Adrenal gland (tissue), 12 donors: ENCODE measurements around the gene DSTN. TPM values are rescaled to one million over a fixed set of nuclear protein-coding genes. Genes with fewer than 3 reads are reported as not detected.

Experiments used
- DNase-seq, 7 donors: peaks; one replicate each; pipeline ENCODE4 v3.0.0-alpha.2; 2019 to 2020
- H3K27ac ChIP-seq, 5 donors: fragments of 200-600 bp; sonication (generic) in 4 of 5; 1 replicate in 3 of 5; 2 replicates in 2 of 5; pipeline versions ENCODE4 v1.5.1 to v1.8.0; 2016 to 2020; ENCODE audit warnings: mild to moderate bottlenecking in 1 of 5
- H3K27me3 ChIP-seq: fragments of 200-600 bp; 2 replicates; pipeline ENCODE4 v1.8.0; 2021
- H3K36me3 ChIP-seq, 2 donors: fragments of 200-600 bp; replicated peaks in 1 of 2; 1 replicate in 1 of 2; 2 replicates in 1 of 2; pipeline versions ENCODE4 v1.5.1 to v1.8.0; 2018 to 2022
- H3K4me1 ChIP-seq, 2 donors: fragments of 200-600 bp; replicated peaks in 1 of 2; 1 replicate in 1 of 2; 2 replicates in 1 of 2; pipeline versions ENCODE4 v1.5.1 to v1.8.0; 2018 to 2021
- H3K4me3 ChIP-seq, 4 donors: fragments of 200-600 bp; sonication (generic) in 3 of 4; one replicate each; pipeline ENCODE4 v1.5.1; 2016 to 2018
- H3K9me3 ChIP-seq, 3 donors: fragments of 200-600 bp; sonication (generic) in 1 of 3; replicated peaks in 1 of 3; 1 replicate in 2 of 3; 2 replicates in 1 of 3; pipeline versions ENCODE4 v1.5.1 to v1.8.0; 2016 to 2021
- POLR2A ChIP-seq, 2 donors: fragments of 450-650 bp; IDR thresholded peaks; one replicate each; pipeline ENCODE4 v1.6.1; 2017; ENCODE audit warnings: antibody characterized with exemption in 2 of 2, mild to moderate bottlenecking in 2 of 2, moderate library complexity in 1 of 2
- WGBS, 4 donors: extraction: QIAGEN DNeasy Blood & Tissue Kit in 2 of 4; methylation state at CpG; one replicate each; pipeline versions ENCODE4 v1.1.5 to v1.1.7; 2013 to 2017; 5-methylcytosine and 5-hydroxymethylcytosine counted together
- intact Hi-C, 2 donors: fragments of 100-400 bp; cut with DNase I; formaldehyde crosslinking; loops; one replicate each; pipeline versions ENCODE4 v1.14.1 to v1.15.0; 2022 to 2023
- polyA plus RNA-seq, 3 donors: library from polyadenylated mRNA; stranded (reverse); fragments of 200-250 nt in 2 of 3; fragments of 350-450 nt in 1 of 3; fragmentation: Illumina TruSeq in 1 of 3; extraction: RNeasy Lipid Tissue Mini Kit (QIAGEN cat#74804) in 1 of 3; gene quantifications; one replicate each; pipeline ENCODE4 v1.2.3, GENCODE V29; 2013 to 2014
- total RNA-seq, 9 donors: library from RNA; depleted of rRNA in 4 of 9; stranded (reverse); fragments of >200 nt in 4 of 9; fragments of 120-200 nt in 1 of 9; fragmentation: NEBNext Ultra II Directional in 1 of 9; extraction: Animal tissue kit (Norgen Biotek cat#: 25700) in 1 of 9; gene quantifications; one replicate each; pipeline versions ENCODE4 v1.1.0 to v1.2.4, GENCODE V29; 2013 to 2023
- TF ChIP-seq, protein P1 (sequence below), 6 experiments: fragments of 450-650 bp in 4 of 6; fragments of 200-600 bp in 2 of 6; sonication (generic) in 1 of 6; IDR thresholded peaks; 1 replicate in 5 of 6; 2 replicates in 1 of 6; pipeline versions ENCODE4 v1.5.1 to v1.8.0; 2016 to 2021; ENCODE audit warnings: antibody characterized with exemption in 6 of 6, mild to moderate bottlenecking in 2 of 6, moderate library complexity in 1 of 6
- donor health status: healthy with polysubstance abuse.
- donor health status: Bipolar disorder and iron deficiency.
- donor health status: DM: yes; HTN: yes; CAD: no.
- donor health status: DM: no; HTN: no; CAD: no.
- donor health status: DM: no; HTN: no; CAD: no.
- donor health status: DM: yes; HTN: yes; CAD: no.

Gene DSTN
- total and polyA plus RNA-seq, 12 donors, result 184 to 552 (median 273) TPM

DNA sequence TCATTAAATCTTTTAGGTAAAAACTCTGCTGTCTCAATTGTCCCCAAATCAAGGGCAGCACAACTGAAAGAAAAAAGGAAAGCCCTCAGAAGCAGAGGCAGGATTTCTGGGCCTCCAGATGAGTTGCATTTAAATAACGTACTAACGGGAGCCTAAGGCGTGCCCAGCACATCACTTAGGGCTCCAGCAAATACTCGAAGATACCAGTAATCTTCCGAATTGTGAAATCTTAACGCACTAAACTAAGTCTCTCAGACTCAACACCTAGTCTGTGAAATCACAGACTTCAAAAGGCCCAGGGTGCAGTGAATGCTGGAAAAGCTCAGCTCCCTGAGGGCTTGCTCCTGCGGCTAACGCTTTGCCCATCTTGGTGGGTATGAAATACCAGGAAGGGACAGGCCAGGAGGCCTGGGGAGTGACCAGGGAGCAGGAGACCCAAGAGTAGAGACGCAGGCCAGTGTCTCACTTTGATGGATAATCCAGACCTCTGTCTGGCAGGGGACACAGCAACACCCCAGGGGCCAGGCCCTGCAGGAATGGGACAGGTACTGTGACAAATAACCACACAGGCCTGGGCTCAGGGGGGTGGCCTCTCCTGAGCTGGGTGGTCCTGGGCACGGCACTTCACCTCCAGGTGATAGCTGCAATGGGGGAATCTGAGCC, 75.8 kb downstream of the DSTN start:
- peaks cover 0 to 23% of the 10 kb centered on the region in 2 donors for H3K36me3 ChIP-seq
- intact Hi-C loops, result no loop called here
- H3K4me1 ChIP-seq, result peaks cover 31 to 78% of the 10 kb centered on the region in 2 donors

GRCh38 chr20:17646209-17646960, 76.5 kb downstream of the DSTN start:
- H3K27me3 ChIP-seq, result no peaks in the 10 kb centered on the region
- no peaks in the 10 kb centered on the region for H3K9me3 ChIP-seq
- H3K4me1 ChIP-seq, result peaks cover 38 to 78% of the 10 kb centered on the region in 2 donors
- 34 to 41% (median 37%) methylated on average over 12 to 14 of the region's 14 CpGs for WGBS, 4 donors
- H3K27ac ChIP-seq, result peak overlapping the region; percentile 6 to 71 (median 34)
- no peak overlapping the region for H3K4me3 ChIP-seq
- TF ChIP-seq, protein P1, sequence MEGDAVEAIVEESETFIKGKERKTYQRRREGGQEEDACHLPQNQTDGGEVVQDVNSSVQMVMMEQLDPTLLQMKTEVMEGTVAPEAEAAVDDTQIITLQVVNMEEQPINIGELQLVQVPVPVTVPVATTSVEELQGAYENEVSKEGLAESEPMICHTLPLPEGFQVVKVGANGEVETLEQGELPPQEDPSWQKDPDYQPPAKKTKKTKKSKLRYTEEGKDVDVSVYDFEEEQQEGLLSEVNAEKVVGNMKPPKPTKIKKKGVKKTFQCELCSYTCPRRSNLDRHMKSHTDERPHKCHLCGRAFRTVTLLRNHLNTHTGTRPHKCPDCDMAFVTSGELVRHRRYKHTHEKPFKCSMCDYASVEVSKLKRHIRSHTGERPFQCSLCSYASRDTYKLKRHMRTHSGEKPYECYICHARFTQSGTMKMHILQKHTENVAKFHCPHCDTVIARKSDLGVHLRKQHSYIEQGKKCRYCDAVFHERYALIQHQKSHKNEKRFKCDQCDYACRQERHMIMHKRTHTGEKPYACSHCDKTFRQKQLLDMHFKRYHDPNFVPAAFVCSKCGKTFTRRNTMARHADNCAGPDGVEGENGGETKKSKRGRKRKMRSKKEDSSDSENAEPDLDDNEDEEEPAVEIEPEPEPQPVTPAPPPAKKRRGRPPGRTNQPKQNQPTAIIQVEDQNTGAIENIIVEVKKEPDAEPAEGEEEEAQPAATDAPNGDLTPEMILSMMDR (IDR thresholded peaks at IDR 0.05), result no peak
- no peak for TF ChIP-seq POLR2A (IDR thresholded peaks at IDR 0.05)
- intact Hi-C loops, result no loop called here
- peaks cover 0 to 16% of the 10 kb centered on the region in 2 donors for H3K36me3 ChIP-seq
- DNase-seq, result peak in 6 of 7 donors; percentile 67 to 84 (median 76)

More for the DNA sequence above, 75.8 kb downstream of the DSTN start:
- TF ChIP-seq, protein P1 (IDR thresholded peaks at IDR 0.05), result no peak
- no peak for TF ChIP-seq POLR2A (IDR thresholded peaks at IDR 0.05)
- peak overlapping the region in 3 of 5 donors; percentile 34 to 71 (median 68) for H3K27ac ChIP-seq
- 83 to 96% (median 87%) methylated on average over 9 to 10 of the region's 10 CpGs for WGBS, 4 donors
- H3K9me3 ChIP-seq, result no peaks in the 10 kb centered on the region
- peak in 1 of 7 donors; percentile 8 for DNase-seq
- H3K4me3 ChIP-seq, result no peak overlapping the region
- no peaks in the 10 kb centered on the region for H3K27me3 ChIP-seq

DNA sequence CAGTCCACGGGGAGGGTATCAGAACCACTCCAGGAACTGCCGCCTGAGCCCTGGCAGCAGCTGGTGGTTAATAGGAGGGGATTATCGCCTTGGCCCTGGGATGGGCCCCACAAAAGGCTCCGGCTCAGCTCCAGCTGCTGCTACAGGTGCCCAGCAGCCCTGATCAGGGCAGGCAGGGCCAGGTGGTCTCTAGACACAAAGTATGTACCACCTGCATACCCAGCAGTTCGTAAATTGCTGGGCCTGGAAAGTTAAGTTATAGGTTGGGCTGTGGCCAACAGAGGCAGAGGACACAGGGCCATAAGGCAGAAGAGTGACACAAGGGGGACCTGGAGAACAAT, 77.1 kb downstream of the DSTN start:
- no peak for TF ChIP-seq POLR2A (IDR thresholded peaks at IDR 0.05)
- TF ChIP-seq, protein P1 (IDR thresholded peaks at IDR 0.05), result no peak
- intact Hi-C loops, result no loop called here
- WGBS, 4 donors, result 62 to 74% (median 67%) methylated on average over 2 to 5 of the region's 5 CpGs
- Histone ChIP-seq H3K9me3 (no peaks in the 10 kb centered on the region), H3K27ac (peak overlapping the region; percentile 6 to 71 (median 34)), H3K4me1 (peaks cover 42 to 77% of the 10 kb centered on the region in 2 donors), H3K4me3 (no peak overlapping the region), H3K36me3 (peaks cover 0 to 10% of the 10 kb centered on the region in 2 donors), H3K27me3 (no peaks in the 10 kb centered on the region)
- no peak for DNase-seq
